ENCODE results near the gene ZSWIM8.

Gene ZSWIM8

DNA sequence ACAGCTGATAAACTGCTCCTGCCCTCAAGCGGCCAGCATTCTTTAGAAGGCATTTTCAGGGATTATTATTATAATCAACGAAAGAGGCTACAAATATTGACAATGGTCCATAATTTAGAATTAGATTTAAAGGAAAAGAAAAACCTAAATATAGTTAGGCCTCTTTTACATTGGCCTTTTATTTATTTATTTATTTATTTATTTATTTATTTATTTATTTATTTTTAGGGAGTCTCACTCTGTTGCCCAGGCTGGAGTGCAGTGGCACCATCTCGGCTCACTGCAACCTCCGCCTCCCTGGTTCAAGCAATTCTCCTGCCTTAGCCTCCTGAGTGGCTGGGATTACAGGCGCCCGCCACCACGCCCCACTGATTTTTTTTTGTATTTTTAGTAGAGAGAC is 43.7 kb downstream of the ZSWIM8 start (continued):
- TF ChIP-seq, protein P1, sequence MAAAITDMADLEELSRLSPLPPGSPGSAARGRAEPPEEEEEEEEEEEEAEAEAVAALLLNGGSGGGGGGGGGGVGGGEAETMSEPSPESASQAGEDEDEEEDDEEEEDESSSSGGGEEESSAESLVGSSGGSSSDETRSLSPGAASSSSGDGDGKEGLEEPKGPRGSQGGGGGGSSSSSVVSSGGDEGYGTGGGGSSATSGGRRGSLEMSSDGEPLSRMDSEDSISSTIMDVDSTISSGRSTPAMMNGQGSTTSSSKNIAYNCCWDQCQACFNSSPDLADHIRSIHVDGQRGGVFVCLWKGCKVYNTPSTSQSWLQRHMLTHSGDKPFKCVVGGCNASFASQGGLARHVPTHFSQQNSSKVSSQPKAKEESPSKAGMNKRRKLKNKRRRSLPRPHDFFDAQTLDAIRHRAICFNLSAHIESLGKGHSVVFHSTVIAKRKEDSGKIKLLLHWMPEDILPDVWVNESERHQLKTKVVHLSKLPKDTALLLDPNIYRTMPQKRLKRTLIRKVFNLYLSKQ (tag by site-specific recombination; IDR thresholded peaks at IDR 0.05; ENCODE audit: borderline replicate concordance): peak; percentile 88; the same call in 1 of the 2 replicates
- peak; percentile 44; the same call in 1 of the 2 replicates for TF ChIP-seq MZF1 (tag by site-specific recombination; IDR thresholded peaks at IDR 0.05; ENCODE audit: borderline replicate concordance)
- peak; percentile 49; the same call in 1 of the 2 replicates for TF ChIP-seq MYNN (tag by site-specific recombination; IDR thresholded peaks at IDR 0.05; ENCODE audit: borderline replicate concordance)
- 0 out of 2 replicates have a peak, but pooled peaks have one; percentile 73 for TF ChIP-seq ZNF514 (tag by site-specific recombination; IDR thresholded peaks at IDR 0.05)
- TF ChIP-seq, protein P2, sequence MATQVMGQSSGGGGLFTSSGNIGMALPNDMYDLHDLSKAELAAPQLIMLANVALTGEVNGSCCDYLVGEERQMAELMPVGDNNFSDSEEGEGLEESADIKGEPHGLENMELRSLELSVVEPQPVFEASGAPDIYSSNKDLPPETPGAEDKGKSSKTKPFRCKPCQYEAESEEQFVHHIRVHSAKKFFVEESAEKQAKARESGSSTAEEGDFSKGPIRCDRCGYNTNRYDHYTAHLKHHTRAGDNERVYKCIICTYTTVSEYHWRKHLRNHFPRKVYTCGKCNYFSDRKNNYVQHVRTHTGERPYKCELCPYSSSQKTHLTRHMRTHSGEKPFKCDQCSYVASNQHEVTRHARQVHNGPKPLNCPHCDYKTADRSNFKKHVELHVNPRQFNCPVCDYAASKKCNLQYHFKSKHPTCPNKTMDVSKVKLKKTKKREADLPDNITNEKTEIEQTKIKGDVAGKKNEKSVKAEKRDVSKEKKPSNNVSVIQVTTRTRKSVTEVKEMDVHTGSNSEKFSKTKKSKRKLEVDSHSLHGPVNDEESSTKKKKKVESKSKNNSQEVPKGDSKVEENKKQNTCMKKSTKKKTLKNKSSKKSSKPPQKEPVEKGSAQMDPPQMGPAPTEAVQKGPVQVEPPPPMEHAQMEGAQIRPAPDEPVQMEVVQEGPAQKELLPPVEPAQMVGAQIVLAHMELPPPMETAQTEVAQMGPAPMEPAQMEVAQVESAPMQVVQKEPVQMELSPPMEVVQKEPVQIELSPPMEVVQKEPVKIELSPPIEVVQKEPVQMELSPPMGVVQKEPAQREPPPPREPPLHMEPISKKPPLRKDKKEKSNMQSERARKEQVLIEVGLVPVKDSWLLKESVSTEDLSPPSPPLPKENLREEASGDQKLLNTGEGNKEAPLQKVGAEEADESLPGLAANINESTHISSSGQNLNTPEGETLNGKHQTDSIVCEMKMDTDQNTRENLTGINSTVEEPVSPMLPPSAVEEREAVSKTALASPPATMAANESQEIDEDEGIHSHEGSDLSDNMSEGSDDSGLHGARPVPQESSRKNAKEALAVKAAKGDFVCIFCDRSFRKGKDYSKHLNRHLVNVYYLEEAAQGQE (tag by site-specific recombination; IDR thresholded peaks at IDR 0.05): peak; percentile 82
- peak; percentile 95 for TF ChIP-seq ZNF555 (tag by site-specific recombination; conservative IDR thresholded peaks at IDR 0.05)
- TF ChIP-seq, protein P3, sequence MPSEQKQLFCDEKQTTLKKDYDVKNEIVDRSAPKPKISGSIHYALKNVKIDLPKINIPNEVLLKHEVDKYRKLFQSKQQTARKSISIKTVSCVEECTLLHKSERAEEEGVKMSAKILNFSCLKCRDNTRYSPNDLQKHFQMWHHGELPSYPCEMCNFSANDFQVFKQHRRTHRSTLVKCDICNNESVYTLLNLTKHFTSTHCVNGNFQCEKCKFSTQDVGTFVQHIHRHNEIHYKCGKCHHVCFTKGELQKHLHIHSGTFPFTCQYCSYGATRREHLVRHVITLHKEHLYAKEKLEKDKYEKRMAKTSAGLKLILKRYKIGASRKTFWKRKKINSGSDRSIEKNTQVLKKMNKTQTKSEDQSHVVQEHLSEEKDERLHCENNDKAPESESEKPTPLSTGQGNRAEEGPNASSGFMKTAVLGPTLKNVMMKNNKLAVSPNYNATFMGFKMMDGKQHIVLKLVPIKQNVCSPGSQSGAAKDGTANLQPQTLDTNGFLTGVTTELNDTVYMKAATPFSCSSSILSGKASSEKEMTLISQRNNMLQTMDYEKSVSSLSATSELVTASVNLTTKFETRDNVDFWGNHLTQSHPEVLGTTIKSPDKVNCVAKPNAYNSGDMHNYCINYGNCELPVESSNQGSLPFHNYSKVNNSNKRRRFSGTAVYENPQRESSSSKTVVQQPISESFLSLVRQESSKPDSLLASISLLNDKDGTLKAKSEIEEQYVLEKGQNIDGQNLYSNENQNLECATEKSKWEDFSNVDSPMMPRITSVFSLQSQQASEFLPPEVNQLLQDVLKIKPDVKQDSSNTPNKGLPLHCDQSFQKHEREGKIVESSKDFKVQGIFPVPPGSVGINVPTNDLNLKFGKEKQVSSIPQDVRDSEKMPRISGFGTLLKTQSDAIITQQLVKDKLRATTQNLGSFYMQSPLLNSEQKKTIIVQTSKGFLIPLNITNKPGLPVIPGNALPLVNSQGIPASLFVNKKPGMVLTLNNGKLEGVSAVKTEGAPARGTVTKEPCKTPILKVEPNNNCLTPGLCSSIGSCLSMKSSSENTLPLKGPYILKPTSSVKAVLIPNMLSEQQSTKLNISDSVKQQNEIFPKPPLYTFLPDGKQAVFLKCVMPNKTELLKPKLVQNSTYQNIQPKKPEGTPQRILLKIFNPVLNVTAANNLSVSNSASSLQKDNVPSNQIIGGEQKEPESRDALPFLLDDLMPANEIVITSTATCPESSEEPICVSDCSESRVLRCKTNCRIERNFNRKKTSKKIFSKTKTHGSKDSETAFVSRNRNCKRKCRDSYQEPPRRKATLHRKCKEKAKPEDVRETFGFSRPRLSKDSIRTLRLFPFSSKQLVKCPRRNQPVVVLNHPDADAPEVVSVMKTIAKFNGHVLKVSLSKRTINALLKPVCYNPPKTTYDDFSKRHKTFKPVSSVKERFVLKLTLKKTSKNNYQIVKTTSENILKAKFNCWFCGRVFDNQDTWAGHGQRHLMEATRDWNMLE (tag by site-specific recombination; conservative IDR thresholded peaks at IDR 0.05; ENCODE audit: low read depth): peak; percentile 97
- TF ChIP-seq ZNF654 (tag by site-specific recombination; IDR thresholded peaks at IDR 0.05; ENCODE audit: low read depth): peak; percentile 60
- TF ChIP-seq ZFP37 (tag by site-specific recombination; IDR thresholded peaks at IDR 0.05): peak; percentile 73

DNA sequence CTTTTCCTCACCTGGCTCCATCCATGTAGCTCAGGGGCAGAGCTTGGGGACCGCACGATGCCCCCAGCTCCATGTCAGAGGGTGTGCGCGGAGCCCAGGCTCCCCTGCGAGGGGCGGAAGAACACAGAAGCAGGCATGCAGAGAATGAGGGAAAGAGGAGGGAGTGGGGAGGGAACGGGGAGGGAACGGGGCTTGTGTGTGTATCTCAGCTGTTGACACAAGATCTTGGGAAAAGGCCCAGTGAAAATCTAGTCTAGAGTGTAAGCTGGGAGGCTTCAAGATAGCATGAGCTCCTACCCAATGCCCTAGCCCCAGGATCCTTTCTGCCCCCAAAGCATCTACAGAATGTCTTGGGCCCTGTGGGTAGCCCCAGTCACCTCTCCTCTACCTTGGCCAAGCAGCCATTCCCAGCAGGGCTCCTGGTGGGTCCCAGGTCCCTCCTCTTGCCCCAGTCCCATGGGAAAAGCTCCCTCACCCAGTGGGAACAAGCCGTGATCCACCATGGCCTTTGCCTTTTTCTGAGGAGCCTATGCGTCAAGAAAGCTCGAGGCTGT is 51.1 kb downstream of the ZSWIM8 start:
- Histone ChIP-seq H3K36me3 (ENCODE audit: control insufficient read depth in 2 of 2, insufficient read depth in 1 of 2, low read length in 2 of 2) (peaks cover 0 to 49% of the 10 kb centered on the region in 2 experiments; a peak in 2 of 3 replicates), H3K9me3 (ENCODE audit: control insufficient read depth, insufficient read depth, low read depth, low read length) (no peaks in the 10 kb centered on the region), H3K27ac (ENCODE audit: extremely low read depth, low read depth, low read length) (no peak overlapping the region), H3K4me1 (ENCODE audit: control insufficient read depth, insufficient read depth, low read length) (no peaks in the 10 kb centered on the region), H3K4me3 (ENCODE audit: low read depth, low read length) (no peak overlapping the region)
- POLR2A ChIA-PET: no interaction called here
- CTCF ChIA-PET: interaction anchor here (0.7 to 3.3 kb wide), 4 partner anchors 10 to 105 kb away, joined by 3 to 14 read pairs (median 4); no protein-coding TSS in a partner anchor
- TF ChIP-seq ZNF555 (tag by site-specific recombination; conservative IDR thresholded peaks at IDR 0.05) (no peak), KLF8 (tag by site-specific recombination; IDR thresholded peaks at IDR 0.05) (no peak), ZNF146 (tag by site-specific recombination; IDR thresholded peaks at IDR 0.05) (no peak)
- TF ChIP-seq, protein P4, sequence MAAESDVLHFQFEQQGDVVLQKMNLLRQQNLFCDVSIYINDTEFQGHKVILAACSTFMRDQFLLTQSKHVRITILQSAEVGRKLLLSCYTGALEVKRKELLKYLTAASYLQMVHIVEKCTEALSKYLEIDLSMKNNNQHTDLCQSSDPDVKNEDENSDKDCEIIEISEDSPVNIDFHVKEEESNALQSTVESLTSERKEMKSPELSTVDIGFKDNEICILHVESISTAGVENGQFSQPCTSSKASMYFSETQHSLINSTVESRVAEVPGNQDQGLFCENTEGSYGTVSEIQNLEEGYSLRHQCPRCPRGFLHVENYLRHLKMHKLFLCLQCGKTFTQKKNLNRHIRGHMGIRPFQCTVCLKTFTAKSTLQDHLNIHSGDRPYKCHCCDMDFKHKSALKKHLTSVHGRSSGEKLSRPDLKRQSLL (tag by site-specific recombination; IDR thresholded peaks at IDR 0.05): no peak

Measured in HEK293 (cell line).